NB4 (cell line): ENCODE results near the gene HTR1D.

Experiments
- POLR2A ChIP-seq: IDR thresholded peaks from 2 replicates; pipeline ENCODE4 v1.6.1; 2011; ENCODE audit warnings: mild to moderate bottlenecking; ENCODE audit not compliant: insufficient read length; ENCODE audit errors: extremely low read depth
- TF ChIP-seq, protein P1 (sequence below): IDR thresholded peaks from one replicate; pipeline ENCODE4 v1.5.1; 2012; ENCODE audit warnings: low read depth, low read length
- TF ChIP-seq, protein P2 (sequence below): IDR thresholded peaks from 2 replicates; pipeline ENCODE4 v1.6.1; 2011; ENCODE audit warnings: low read depth, low read length

DNA sequence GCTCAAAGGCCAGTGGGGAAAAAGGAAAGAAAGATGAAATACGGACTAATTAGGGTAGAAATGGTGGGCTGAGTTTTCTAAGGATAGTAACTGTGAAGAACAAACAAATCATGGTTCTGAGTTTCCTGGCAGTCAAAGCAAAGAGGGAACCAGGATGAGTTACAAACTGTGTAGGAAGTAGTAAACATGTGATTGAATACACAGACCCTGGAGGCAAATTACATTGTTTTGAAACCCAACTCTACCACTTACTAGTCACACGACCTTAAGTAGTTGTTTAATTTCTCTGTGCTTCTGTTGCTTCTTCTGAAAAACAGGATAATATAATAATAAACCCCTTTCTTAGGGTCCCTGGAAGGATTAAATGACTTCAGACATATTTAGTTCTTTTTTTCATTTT lies 37.4 kb downstream of the HTR1D start:
- TF ChIP-seq, protein P1, sequence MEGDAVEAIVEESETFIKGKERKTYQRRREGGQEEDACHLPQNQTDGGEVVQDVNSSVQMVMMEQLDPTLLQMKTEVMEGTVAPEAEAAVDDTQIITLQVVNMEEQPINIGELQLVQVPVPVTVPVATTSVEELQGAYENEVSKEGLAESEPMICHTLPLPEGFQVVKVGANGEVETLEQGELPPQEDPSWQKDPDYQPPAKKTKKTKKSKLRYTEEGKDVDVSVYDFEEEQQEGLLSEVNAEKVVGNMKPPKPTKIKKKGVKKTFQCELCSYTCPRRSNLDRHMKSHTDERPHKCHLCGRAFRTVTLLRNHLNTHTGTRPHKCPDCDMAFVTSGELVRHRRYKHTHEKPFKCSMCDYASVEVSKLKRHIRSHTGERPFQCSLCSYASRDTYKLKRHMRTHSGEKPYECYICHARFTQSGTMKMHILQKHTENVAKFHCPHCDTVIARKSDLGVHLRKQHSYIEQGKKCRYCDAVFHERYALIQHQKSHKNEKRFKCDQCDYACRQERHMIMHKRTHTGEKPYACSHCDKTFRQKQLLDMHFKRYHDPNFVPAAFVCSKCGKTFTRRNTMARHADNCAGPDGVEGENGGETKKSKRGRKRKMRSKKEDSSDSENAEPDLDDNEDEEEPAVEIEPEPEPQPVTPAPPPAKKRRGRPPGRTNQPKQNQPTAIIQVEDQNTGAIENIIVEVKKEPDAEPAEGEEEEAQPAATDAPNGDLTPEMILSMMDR: no peak
- no peak for TF ChIP-seq POLR2A
- TF ChIP-seq, protein P2, sequence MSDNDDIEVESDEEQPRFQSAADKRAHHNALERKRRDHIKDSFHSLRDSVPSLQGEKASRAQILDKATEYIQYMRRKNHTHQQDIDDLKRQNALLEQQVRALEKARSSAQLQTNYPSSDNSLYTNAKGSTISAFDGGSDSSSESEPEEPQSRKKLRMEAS: no peak
